Stimulated activated CD4-positive, alpha-beta T cell treated with anti-CD3 and anti-CD28 coated beads, Interleukin-15, amount 100 ng/mL, for 1 hour (primary cell): ENCODE data around the gene FKBP2.
A peak's percentile ranks its signal among the peaks of the same experiment; 100 is the strongest.

Experiments
- DNase-seq, 2 donors: peaks; one replicate each; pipeline ENCODE4 v3.0.0-alpha.2; 2020; ENCODE audit warnings: low read depth in 1 of 2, low spot score in 1 of 2

Gene FKBP2

GRCh38 chr11:64219354-64219684 is 21.6 kb upstream of the FKBP2 start:
- no peak for DNase-seq

GRCh38 chr11:64219755-64220154 is 21.1 kb upstream of the FKBP2 start:
- DNase-seq = no peak

GRCh38 chr11:64220271-64220670 is 20.6 kb upstream of the FKBP2 start:
- no peak for DNase-seq

GRCh38 chr11:64220798-64221197 is 20.1 kb upstream of the FKBP2 start:
- DNase-seq = no peak

- no peak for DNase-seq
Measured at GRCh38 chr11:64222651-64223000, 18.3 kb upstream of the FKBP2 start.

DNA sequence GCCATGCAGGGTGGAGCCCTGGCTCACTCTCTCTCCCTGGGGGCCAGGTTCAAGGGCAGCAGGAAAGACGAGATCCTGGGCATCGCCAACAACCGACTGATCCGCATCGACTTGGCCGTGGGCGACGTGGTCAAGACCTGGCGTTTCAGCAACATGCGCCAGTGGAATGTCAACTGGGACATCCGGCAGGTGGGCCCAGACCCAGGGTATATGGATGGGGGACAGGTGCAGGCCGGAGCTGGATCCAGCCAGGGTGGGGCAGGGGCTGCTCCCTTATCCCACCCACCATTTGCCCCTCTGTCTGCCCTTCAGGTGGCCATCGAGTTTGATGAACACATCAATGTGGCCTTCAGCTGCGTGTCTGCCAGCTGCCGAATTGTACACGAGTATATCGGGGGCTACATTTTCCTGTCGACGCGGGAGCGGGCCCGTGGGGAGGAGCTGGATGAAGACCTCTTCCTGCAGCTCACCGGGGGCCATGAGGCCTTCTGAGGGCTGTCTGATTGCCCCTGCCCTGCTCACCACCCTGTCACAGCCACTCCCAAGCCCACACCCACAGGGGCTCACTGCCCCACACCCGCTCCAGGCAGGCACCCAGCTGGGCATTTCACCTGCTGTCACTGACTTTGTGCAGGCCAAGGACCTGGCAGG is 17.8 kb upstream of the FKBP2 start:
- no peak for DNase-seq

- no peak for DNase-seq
Measured at GRCh38 chr11:64224151-64224890, 16.6 kb upstream of the FKBP2 start.

GRCh38 chr11:64224891-64225607 is 15.8 kb upstream of the FKBP2 start:
- no peak for DNase-seq

GRCh38 chr11:64225608-64226506 is 15.0 kb upstream of the FKBP2 start, which contains the start of the genes NUDT22 and TRPT1:
TSS of gene NUDT22 (plus strand) at chr11:64226274. CDS start at chr11:64226653, 379 bp downstream.
TSS of gene TRPT1 (minus strand) at chr11:64226186. CDS start at chr11:64225860, 326 bp downstream.
- peak; percentile 80 to 93 for DNase-seq

DNA sequence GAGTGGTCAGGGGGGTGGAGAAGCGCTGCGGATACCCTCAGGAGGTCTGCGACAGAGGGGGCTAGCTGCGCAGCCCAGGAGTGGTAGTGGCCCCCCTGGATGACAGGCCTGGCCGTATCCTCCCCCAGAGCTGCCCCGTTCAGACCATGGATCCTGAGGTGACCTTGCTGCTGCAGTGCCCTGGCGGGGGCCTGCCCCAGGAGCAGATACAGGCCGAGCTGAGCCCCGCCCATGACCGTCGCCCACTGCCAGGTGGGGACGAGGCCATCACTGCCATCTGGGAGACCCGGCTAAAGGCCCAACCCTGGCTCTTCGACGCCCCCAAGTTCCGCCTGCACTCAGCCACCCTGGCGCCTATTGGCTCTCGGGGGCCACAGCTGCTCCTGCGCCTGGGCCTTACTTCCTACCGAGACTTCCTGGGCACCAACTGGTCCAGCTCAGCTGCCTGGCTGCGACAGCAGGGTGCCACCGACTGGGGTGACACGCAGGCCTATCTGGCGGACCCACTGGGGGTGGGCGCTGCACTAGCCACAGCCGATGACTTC is 14.3 kb upstream of the FKBP2 start:
- no peak for DNase-seq

- DNase-seq = no peak
Measured at GRCh38 chr11:64227405-64227956, 13.4 kb upstream of the FKBP2 start.

DNA sequence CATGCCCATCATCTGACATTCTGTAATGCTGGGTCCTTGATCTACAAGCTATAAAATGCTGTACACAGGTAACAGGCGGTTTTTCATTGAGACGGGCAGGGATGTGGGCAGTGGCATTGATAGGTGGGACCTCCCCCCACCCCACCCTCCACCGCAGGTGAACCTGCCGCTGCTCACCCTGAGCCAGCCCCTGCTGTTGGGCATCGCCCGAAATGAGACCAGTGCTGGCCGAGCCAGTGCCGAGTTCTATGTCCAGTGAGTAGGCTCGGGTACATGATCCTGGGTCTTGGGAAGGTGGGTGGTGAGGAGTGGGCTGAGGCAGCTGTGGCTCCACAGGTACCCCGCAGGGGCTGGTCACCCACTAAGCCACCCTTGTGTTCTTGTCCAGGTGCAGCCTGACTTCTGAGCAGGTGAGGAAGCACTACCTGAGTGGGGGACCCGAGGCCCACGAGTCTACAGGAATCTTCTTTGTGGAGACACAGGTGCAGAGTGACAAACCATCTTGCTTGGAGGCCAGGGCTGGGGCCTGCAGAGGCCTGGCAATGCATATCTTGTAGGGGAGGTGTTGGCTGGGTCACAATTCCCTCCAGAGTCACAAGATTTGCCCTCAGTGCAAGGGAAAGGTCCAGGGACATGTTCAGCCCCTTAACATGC is 11.7 kb upstream of the FKBP2 start:
- DNase-seq = no peak

DNA sequence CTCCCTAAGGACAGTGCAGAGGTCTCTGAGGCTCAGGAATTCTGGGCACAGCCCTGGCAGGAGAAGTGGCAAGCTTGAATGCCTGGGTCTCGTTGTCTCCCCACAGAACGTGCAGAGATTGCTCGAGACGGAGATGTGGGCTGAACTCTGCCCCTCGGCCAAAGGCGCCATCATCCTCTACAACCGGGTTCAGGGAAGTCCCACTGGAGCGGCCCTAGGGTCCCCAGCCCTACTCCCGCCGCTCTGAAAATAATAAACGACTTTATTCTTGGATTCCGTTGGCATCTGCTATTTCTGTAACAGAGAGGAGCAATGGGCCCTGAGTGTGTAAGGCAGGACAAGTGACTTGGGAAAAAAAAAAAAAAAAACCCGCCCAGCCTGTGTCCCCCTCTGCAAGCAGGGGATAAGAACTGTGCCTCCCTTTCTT is 11.1 kb upstream of the FKBP2 start:
- DNase-seq = no peak

DNA sequence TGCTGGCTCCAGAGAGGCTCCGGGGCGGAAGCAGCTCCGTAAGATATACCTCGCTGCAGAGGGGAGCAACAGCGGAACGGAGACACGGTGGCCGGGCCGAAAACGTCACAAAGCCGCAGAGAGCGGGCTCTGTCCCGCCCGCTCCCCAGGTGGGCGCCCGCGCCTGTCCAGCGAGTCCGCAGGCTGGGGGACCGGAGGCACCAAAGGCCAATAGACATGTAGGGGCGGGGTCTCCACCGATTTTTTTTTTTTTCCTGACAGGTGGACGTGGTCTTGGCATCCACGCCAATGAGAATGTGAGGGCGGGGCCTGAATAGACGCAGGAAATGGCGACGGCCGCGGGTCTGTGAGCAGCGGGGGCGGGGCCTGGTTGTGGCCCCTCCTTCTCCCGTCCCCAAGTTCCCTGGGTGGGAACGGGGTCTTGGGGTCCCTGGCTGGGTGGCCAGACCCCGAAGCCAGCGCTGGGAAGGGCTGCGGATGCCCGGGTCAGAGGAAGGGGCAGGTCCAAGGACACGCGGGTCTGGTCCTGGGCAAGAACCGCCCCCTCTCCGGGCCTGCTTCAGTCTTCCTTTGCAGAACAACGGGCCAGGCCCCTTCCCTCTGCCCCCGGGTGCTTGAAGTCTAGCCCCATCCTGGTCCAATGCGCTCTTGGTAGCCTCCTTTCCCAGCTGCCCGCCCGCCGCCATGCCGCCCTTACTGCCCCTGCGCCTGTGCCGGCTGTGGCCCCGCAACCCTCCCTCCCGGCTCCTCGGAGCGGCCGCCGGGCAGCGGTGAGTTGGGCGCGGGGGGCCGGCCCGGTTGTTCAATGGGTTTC is 10.5 kb upstream of the FKBP2 start, which contains the start of gene DNAJC4:
DNAJC4 (plus strand) TSS at position 378 of the 814 bp plus-strand sequence; CDS start at position 685, 307 bp downstream.
- DNase-seq = peak; percentile 72 to 76

DNA sequence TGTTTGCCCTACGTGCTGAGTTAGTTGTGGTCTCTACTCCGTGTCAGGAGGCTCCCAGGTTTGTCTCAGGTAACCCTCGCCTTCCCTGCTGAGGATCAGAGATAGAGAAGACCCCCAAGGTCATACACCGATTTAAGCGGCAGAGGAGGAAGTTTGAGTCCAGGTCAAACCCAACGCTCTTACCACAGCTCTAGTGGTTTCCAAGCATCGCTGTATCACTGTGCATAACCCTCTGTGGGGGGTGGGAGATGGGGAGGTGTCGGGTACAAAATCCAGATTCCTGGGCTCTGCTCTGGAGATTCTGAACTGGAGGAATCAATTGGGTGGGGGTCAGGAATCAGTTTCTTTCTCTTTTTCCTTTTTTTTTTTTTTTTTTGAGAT is 9.9 kb upstream of the FKBP2 start:
- DNase-seq = no peak

- DNase-seq = no peak
Measured at GRCh38 chr11:64231546-64231945, 9.3 kb upstream of the FKBP2 start.

DNA sequence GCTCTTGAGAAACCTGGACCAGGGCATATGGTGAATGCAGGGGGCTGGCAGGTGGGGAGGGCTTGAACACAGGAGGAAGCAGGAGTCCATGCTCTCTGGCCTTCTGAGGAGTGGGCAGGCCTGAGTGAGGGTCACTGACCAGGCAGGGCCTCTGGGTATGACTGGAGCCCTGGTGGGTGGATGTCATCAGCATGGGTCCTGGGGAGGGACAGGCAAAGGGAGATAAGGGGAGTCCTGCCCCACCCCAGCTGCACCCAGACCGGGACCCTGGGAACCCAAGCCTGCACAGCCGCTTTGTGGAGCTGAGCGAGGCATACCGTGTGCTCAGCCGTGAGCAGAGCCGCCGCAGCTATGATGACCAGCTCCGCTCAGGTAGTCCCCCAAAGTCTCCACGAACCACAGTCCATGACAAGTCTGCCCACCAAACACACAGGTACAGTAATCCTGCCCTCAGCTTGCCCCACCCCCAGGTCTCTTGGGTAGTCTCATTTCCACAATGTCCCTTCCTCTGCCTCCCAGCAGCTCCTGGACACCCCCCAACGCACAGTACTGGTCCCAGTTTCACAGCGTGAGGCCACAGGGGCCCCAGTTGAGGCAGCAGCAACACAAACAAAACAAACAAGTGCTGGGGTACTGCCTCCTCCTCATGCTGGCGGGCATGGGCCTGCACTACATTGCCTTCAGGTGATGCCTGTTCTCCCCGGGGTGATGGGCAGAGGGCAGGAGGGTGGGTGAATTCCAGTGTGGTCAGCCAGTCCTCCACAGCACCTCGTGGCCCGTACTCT is 8.5 kb upstream of the FKBP2 start:
- no peak for DNase-seq

- DNase-seq = no peak
Measured at GRCh38 chr11:64232967-64233315, 8.0 kb upstream of the FKBP2 start.
